NCI-H524 (cell line): ENCODE data around the gene TMEM184C.

Experiments
- DNase-seq, 2 experiments: peaks; one replicate each; lab custom pipeline; 2025; lab: John Stamatoyannopoulos, UW

Gene TMEM184C

DNA sequence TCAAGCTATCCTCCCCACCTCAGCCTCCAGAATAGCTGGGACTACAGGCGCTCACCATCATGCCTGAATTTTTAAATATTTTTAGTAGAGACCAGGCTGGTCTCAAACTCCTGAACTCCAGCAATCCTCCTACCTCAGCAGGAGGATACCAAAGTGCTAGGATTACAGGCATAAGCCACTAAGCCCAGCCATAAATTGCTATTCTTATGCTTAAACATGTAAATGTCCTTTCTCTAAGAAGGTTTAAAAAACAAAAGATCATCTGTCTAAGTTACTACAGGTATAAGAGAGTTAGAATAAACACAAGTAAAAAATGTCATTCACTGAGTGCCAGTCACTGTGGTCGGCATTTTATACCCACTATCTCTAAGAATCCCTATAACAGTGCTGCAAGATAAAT, 38.4 kb downstream of the TMEM184C start:
- no peak for DNase-seq

DNA sequence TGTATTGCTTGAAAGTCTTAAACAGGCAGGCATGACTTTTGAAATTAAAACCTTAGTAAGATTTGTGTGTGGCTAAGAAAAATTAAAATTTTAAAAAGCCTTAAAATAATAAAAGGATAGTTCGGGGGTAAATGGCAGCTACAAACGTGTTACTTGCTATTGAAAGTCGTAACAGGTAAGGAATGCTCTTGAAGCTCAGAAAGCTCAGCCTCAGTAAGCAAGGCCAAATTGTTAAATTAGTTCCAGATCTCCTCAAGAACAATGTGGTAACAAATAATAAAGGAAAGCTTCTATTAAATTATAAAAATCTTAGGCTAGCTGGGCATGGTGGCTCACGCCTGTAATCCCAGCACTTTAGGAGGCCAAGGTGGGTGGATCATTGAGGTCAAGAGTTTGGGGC, 41.3 kb downstream of the TMEM184C start:
- no peak for DNase-seq

DNA sequence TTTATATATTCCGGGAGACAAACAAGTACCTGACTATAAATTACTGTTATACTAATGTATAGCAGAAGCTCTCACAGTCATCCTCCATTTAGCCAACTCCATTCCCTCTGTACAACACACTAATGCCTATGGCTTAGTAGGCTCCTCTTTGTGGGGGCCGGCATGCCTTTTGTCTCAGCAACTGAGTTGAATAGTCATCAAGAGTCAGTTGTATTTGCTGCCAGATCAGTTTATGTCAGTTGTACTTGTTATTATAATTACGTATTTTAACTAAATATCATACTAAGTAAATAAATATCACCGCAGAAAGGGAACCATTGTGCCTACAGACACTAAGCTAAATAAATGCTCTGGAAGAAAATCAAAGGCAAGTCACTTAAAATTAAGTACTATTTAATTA, 56.9 kb downstream of the TMEM184C start:
- DNase-seq, result no peak

DNA sequence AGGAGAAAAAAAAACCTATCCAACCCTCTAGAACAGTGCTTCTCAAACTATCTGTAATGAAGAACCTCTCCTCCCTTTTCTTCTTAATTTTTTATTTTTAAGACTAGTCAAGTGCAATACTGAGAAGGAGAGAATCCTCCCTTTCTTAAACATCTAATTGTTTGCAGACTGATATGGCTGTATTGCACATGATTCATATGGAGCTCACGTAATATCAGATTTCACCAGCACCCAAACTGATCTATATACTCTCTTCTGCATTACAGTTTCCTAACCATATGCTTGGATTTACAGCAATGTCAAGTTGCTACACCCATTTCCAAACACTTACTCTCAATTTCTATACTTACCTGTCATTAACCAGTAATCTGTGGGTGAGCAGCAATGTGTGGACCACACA, 57.3 kb downstream of the TMEM184C start:
- DNase-seq, result no peak

DNA sequence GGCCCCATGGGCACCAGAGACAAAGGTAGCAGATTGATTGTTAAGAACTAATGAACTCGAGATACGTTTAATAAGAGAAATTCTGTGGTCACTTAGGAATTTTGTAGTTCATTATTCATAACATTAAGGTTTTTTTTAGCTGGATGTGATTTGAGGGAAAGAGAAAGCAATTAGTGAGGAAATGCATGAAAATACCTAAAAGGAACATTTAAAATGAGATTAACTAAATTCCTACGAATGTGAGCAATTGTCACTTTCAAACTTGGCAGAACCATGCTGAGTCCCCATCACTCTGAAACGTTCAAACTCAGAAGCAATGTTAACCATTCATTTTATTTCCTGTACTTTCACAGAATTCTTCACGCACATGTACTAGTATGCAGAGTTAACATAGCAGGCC, 60.9 kb downstream of the TMEM184C start:
- no peak for DNase-seq

DNA sequence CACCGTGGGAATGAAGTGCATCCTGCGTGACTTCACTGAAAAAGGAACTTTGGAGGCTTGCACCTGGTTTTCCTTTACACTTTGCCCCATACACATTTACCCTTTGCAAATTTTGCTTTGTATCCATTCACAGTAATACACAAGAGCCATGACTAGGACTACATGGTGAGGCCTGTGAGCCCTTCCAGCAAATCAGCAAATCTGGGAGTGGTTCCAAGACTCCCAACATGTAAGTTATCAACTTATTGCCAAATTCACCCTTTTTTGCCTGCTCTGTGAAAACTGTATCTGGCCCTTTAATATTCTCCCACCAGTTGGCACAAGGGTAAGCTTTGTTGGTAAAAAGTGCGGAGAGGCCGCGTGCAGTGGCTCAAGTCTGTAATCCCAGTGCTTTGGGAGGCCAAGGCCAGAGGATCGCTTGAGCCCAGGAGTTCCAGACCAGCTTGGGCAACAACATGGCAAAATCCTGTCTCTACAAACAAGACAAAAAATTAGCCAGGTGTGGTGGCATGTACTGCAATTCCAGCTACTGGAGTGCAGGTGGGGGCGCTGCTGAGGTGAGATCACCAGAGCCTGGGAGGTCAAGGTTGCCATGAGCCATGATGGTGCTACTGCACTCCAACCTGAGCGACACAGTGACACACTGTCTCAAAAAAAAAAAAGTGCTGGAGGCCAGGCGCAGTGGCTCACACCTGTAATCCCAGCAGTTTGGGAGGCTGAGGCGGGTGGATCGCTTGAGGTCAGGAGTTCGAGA, 61.8 kb downstream of the TMEM184C start:
- no peak for DNase-seq

DNA sequence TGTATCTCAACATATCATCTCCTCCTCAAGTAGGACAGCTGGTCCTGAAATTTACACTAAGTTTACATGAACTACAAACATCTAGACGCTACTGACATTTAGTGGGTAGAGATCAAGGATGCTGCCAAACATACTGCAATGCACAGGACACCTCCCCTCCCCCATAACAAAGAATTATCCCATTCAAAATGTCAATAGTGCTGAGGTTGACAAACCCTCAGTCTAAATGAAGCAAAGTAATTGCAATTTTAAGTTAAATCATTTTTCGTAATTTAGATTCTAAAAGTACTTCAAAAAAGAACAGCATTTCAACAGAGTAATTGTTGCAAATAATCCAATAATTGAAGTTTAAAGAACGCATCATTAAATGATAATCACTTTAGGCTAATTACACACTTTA, 65.6 kb downstream of the TMEM184C start:
- no peak for DNase-seq

DNA sequence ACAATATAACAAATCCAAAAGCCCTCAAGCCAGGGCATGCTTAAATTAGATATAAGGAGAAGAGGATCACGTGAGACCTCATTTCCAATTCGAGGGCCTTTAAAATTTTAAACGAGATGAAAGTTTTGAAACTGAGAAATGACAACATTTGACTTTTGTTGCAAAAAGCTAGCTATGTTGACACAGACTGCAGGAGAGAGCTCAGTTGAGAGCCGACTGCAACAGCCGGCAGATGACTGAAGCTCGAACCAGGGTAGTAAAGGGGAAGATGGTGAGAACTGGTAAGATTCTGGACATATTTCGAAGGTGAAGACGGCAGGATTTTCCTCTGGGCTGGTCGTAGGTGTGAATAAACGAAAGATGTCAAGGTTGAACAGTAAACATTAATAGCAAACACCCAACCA, 66.0 kb downstream of the TMEM184C start:
- peak in 1 of 2 experiments; percentile 0 for DNase-seq

DNA sequence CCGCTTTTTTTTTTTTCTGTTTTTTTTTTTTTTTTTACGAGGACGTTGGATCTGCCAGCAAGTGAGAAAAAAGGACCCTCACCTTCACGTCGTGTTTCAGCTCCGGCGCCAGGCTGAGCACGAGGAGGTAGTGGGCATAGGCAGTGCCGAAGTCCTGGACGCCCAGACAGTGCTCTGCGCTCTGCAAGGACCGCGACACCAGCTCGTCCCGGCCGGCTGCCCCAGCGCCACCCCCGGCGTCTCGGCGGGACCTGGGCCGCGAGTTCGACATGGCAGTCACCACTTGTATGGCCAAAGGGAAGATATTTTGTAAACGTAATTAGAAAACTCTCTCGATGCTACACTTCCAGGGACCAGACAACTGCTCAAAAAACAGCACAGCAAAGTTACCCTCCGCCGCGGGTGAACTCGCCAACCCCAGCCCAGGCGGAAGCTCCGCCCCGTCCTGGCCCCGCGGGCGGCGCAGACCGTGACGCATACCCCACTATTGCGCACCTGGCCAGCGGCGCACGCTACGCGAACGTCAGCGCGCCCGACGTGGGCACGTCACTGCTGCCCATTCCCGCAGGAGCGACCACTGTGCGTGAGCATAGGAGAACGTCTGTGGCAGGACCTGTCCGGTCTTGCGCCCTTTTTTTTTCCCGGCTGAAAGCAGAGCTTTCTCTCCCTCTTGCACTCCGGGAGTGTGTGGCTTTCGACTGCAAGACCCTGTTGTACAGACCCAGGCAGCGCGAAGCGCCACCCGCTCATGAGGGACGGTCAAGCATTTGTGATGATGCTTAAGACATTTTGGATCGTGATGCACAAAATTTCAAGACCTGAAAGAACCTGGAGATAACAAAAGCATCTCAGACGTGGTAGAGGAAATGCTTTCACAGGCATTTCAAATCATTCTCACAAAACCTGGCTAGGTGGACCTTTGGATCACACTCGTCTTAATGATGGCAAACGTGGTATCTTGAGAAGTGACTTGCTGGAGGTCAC, 66.8 kb downstream of the TMEM184C start, which contains the start of gene PRMT9:
TSS of gene PRMT9 (minus strand) at position 447 of the 984 bp plus-strand sequence. CDS start at position 271, 176 bp downstream.
- DNase-seq, result peak; percentile 15 to 76

DNA sequence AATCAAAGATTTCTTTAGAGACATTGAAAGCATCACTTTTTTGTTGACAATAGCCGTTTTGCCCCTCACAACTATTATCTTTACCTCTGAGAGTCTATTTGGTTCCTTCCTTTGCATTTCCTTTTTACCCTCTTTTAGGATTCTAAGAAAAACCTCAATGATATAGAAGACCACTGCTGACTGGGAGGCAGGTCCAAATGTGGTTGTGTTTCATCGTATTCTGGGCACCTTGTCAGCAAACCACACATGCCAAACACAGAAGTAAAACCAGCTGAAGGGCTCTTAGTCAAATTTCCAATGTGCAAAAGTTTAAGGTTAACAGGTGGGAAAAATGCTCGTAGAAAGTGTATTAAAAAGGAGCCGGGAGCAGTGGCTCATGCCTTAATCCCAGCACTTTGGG, 71.9 kb downstream of the TMEM184C start:
- DNase-seq, result no peak

DNA sequence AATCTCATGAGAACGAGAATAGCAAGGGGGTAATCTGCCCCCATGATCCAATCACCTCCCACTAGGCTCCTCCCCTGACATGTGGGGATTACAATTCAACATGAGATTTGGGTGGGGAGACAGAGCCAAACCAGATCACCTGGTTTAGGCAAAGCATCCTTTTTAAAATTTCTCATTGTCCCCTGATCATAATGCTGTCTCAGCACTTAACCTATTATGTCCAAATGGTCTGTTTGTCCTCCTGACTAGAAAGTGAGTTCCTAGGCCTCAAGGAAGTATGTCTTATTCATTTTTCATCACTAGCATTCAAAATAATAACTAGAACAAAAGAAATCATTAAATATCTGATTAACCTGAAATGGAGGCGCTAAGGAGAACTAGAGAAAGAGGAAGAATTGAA, 74.6 kb downstream of the TMEM184C start:
- DNase-seq, result no peak

DNA sequence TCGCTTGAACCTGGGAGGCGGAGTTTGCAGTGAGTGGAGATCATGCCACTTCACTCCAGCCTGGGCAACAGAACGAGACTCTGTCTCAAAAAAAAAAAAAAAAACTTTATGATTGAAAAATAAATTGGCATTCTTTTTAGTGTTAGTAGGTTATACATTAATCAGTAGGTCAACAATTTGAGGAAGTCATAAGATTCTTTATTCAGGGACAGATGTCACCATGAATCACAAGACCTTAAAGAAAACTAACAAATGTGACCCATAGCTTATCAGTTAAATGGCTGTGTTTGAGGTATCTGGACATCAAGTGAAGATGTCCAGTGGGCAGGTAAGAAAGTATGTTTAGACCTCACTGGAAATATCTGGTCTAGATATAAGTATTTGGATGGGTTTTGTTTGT, 76.0 kb downstream of the TMEM184C start:
- no peak for DNase-seq

DNA sequence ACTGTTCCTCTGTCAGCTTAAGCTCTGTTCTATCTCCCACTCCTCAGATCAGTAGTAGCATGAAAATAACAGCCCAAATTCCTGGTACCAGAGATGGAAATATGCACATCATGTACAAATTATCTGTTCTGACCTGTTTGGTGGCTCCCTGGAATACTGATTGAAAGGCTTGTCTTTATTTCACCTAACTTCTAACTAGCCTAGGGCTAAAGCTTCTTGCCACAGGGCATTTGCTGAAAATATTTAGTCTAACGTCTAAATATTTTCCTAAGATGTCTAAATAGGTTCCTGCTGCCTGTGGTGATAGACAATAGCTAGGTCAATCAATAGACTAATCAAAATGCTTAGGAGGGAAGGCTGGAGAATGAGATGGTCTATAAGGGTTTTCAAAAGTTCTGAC, 79.7 kb downstream of the TMEM184C start:
- no peak for DNase-seq

DNA sequence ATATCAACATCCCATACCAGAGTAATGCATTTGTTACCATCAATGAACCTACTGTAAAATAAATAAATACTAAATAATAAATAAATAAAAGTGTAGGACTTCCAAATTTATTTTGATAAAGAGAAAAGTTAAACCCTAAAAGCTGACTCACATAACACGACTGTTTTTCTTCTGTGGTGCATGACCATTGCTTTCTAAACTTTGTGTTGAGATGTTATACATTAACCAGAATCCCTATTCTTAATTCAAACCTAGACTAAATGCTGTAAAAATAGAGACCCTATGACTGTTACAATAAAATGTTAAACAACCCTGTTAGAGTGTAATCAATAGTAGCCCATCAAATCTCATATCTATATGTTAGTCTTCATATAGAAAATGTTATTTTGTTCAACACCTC, 87.6 kb downstream of the TMEM184C start:
- DNase-seq, result no peak

DNA sequence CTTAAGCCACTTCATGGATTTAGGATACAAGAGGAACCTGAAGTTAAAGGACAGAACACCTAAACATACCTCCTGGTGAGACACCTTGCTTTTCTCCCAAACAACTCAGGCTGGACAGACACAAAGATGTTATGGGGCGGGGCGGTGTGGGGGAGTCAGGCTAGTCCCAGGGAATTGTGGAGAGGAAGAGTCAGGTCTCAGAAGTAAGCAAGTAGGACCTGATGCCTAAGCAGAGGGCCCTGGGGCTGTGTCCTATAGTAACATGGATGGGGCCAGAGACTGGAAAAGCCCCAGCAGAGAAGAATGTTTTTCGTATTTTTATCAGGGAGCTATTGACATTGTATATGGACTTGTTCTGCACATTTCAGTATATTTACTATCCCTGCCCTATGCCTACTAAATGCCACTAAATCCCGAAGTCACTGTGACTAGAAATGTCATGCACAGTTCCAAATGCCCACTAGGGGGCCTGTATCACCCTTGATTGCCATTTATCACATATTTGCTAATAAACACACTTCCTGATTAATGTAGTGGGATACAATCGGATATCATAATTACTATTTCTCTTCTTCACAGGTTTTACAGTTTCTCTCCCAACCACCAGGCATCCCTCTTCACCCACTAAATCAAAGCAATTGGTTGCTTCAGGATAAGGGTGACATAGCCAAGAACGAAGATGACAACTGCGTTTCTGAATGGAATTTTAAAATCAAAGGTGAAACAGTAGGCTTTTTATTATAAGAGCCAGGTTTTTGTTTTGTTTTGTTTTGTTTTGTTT, 90.9 kb downstream of the TMEM184C start:
- peak in 1 of 2 experiments; percentile 20 for DNase-seq

DNA sequence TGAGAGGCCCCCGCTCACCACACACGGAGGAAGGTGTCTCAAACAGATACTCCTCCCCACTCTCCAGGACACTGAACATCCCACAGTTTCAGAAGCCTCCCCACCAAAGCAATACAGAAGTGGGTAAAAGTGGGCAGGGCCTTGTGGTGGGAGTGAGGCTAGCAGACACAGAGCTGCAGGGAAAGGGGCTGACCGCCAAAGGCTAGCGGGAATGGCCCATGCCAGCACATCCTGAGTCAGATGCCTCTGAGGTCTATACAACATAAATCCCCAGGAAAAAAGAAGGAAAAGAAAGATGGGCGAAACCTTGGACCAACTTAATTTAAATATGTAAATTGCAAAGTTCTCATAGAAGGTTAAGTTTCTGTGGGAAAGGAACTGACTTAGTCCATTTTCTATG, 92.8 kb downstream of the TMEM184C start:
- no peak for DNase-seq

DNA sequence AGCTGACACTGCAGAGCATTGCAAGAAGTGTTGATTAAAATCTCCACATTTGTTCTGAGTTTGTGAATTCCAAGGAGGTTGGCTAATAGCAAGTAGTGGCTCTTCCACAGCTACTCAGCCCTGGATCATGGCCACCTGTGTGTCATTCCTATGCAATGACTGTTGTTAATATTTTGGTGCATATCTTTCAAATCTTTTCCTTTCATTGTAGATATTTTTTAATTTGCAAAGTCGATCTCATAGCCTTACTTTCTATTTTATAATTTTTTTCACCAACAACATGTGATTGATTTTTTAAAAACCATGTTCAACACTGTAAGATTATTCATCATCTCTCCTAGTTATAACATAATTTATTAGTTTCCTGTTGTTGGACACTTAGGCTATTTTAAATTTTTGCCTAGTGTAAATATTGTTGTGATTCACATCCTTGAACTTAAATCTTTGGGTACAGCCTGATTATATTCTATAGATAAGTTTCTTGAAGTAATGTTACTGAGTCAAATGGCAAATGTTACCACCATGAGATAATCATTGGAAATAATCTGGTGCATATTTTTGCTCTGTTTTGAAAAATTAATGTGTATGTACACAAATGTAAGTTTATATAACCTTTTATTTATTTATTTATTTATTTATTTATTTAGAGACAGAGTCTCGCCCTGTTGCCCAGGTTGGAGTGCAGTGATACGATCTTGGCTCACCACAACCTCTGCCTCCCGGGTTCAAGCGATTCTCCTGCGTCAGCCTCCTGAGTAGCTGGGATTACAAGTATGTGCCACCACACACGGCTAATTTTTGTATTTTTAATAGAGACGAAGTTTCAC, 97.6 kb downstream of the TMEM184C start:
- DNase-seq, result no peak

DNA sequence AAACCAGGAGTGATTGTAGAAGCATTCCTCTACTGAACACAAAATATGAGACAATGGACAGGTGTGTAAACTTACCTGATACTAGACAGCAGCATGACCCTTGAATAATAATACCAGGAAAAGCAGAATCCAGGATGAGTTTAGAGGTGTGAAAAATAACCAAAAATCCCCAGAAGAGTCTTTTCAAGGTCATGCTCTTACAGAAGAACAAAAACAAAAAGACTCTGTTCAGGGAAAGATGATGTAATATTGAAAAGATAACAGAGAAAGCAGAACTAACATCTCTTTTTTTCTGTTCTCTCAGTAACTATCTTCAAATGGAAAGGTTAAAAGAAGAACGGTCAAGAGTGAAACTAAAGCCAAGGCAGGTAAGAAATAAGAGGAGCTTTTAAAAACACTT, 100.7 kb downstream of the TMEM184C start:
- no peak for DNase-seq
